ACHN (cell line): ENCODE data around the gene GRID1.
"Not testable (repeated sequence)": the region's sequence is repeated elsewhere in the genome, so short reads cannot be mapped to it uniquely, and the experiment has no call there.

Experiments used
- DNase-seq: peaks from one replicate; pipeline ENCODE4 v3.0.0-alpha.2; 2015
- in situ Hi-C: cut with HindIII; loops from 2 replicates; pipeline ENCODE4 v1.10.0; 2017; ENCODE audit warnings: low sequenced_read_pairs, low pct_ligation_motif_present, low pct_unique_long_range_greater_than_20kb

Gene GRID1

GRCh38 chr10:86107131-86107530 is 259.5 kb downstream of the GRID1 start:
- no peak for DNase-seq
- in situ Hi-C loops = no loop called here

- DNase-seq = no peak
- in situ Hi-C loops = no loop called here
Observed at GRCh38 chr10:86106616-86107015, 260.0 kb downstream of the GRID1 start.

GRCh38 chr10:86105640-86106039 is 261.0 kb downstream of the GRID1 start:
- DNase-seq = no peak
- in situ Hi-C loops = no loop called here

GRCh38 chr10:86105181-86105580 is 261.4 kb downstream of the GRID1 start:
- in situ Hi-C loops = no loop called here
- DNase-seq = no peak

- DNase-seq = no peak
- in situ Hi-C loops = no loop called here
Observed at GRCh38 chr10:86104611-86105145, 261.9 kb downstream of the GRID1 start.

- in situ Hi-C loops = no loop called here
- no peak for DNase-seq
Observed at GRCh38 chr10:86104156-86104555, 262.4 kb downstream of the GRID1 start.

GRCh38 chr10:86103391-86104101 is 263.0 kb downstream of the GRID1 start:
- DNase-seq = no peak
- in situ Hi-C loops = no loop called here

- in situ Hi-C loops = no loop called here
- no peak for DNase-seq
Observed at GRCh38 chr10:86102451-86102850, 264.1 kb downstream of the GRID1 start.

GRCh38 chr10:86102031-86102430 is 264.6 kb downstream of the GRID1 start:
- DNase-seq = no peak
- in situ Hi-C loops = no loop called here

- in situ Hi-C loops = no loop called here
- peak; percentile 55 for DNase-seq
Observed at GRCh38 chr10:86100581-86101061, 266.0 kb downstream of the GRID1 start.

GRCh38 chr10:86099542-86100334 is 266.9 kb downstream of the GRID1 start:
- in situ Hi-C loops = no loop called here
- DNase-seq = no peak

GRCh38 chr10:86098187-86098881 is 268.3 kb downstream of the GRID1 start:
- DNase-seq = no peak
- in situ Hi-C loops = no loop called here

- in situ Hi-C loops, DNase-seq: not testable (repeated sequence)
Observed at GRCh38 chr10:86095061-86095460, 271.5 kb downstream of the GRID1 start.

- in situ Hi-C loops, DNase-seq: not testable (repeated sequence)
Observed at GRCh38 chr10:86092311-86092710, 274.3 kb downstream of the GRID1 start.

- in situ Hi-C loops = no loop called here
- DNase-seq = no peak
Observed at GRCh38 chr10:86091216-86091615, 275.4 kb downstream of the GRID1 start.

GRCh38 chr10:86090807-86091206 is 275.8 kb downstream of the GRID1 start:
- DNase-seq = no peak
- in situ Hi-C loops = no loop called here

GRCh38 chr10:86087716-86088115 is 278.9 kb downstream of the GRID1 start:
- DNase-seq = no peak
- in situ Hi-C loops = no loop called here

GRCh38 chr10:86086418-86086817 is 280.2 kb downstream of the GRID1 start:
- in situ Hi-C loops = no loop called here
- no peak for DNase-seq

- no peak for DNase-seq
- in situ Hi-C loops = no loop called here
Observed at GRCh38 chr10:86085686-86086085, 280.9 kb downstream of the GRID1 start.
